BLaER1 treated with 17β-estradiol and CSF1 and Interleukin-3, amounts not matched to agents 10 nM and 100 nM (cell line): Measurements from ENCODE around the gene TOMM5.

Experiments
- H3K27ac ChIP-seq, 11 experiments: shearing (Covaris generic); formaldehyde crosslinking; 2 replicates each; pipeline ENCODE4 v1.8.1; 2022
- H3K27me3 ChIP-seq, 11 experiments: shearing (Covaris generic); formaldehyde crosslinking; 2 replicates each; pipeline ENCODE4 v1.8.1; 2022
- H3K36me3 ChIP-seq, 11 experiments: shearing (Covaris generic); formaldehyde crosslinking; 2 replicates each; pipeline ENCODE4 v1.8.1; 2022
- H3K4me1 ChIP-seq, 10 experiments: shearing (Covaris generic); formaldehyde crosslinking; 2 replicates each; pipeline ENCODE4 v1.8.1; 2022
- H3K4me2 ChIP-seq, 11 experiments: shearing (Covaris generic); formaldehyde crosslinking; 2 replicates each; pipeline ENCODE4 v1.8.1; 2022
- H3K4me3 ChIP-seq, 10 experiments: shearing (Covaris generic); formaldehyde crosslinking; 2 replicates each; pipeline ENCODE4 v1.8.1; 2022
- H3K9ac ChIP-seq, 11 experiments: shearing (Covaris generic); formaldehyde crosslinking; 2 replicates each; pipeline ENCODE4 v1.8.1; 2022
- H3K9me3 ChIP-seq, 11 experiments: shearing (Covaris generic); formaldehyde crosslinking; replicated peaks in 1 of 11; 2 replicates each; pipeline ENCODE4 v1.8.1; 2022
- H4K20me1 ChIP-seq, 11 experiments: shearing (Covaris generic); formaldehyde crosslinking; 2 replicates each; pipeline ENCODE4 v1.8.1; 2022
- Cebpa-rat ChIP-seq, 11 experiments: shearing (Covaris generic); IDR thresholded peaks; 2 replicates each; pipeline ENCODE4 v1.8.1; 2022

Gene TOMM5

DNA sequence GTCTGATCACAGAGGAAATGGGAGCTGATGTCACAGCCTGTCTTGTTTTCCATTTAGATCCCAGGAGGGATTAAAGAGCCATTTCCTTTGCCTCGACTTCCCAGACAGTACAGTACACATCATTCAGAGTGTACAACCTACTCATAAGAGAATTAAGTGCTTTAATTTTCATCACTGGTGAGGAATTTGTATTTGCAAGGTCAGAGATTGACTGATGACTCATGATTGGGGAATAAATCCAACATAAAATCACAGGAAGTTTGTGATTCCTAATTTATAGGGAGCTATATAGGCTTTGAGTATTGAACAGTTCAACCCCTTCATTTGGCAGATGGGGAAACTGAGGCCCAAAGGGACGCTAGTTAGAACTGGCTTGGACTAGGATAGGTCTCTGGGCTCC, 4.1 kb upstream of the TOMM5 start:
- Histone ChIP-seq H3K4me3 (no peak overlapping the region), H3K27me3 (no peaks in the 10 kb centered on the region), H4K20me1 (peaks cover 0 to 7% (median under 1%) of the 10 kb centered on the region in 11 experiments; a peak in 9 of 22 replicates), H3K27ac (no peak overlapping the region), H3K36me3 (no peaks in the 10 kb centered on the region), H3K4me1 (peaks cover 15 to 24% (median 22%) of the 10 kb centered on the region in 10 experiments), H3K9ac (no peak overlapping the region), H3K9me3 (no peaks in the 10 kb centered on the region), H3K4me2 (no peak overlapping the region)
- no peak for TF ChIP-seq Cebpa-rat (IDR thresholded peaks at IDR 0.05)

DNA sequence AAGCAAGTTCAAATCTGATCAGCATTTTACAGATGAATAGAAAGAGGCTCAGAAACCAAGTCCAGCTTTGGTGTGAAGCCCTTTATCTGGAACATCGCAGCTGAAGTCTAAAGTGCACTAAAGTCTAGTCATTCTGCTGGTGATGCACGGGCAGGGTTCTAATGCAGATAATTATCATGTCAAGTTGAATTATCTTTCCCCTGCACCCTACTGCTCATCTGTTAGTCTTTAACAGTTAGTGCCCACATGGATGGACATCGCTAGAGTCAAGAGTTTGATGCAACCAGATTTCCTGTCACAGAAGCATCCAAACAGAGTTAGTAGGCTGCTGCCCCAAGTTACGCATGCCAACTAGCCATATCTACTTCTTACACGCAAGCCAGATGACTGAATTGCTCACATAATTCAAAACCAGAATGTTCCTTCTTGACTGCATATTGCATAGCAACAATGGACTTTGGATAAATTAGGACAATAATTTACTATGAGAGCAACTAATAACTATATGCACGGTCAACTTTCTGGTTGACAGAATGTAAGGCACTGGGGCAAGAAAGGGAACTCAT, 1.6 kb upstream of the TOMM5 start:
- no peak for TF ChIP-seq Cebpa-rat (IDR thresholded peaks at IDR 0.05)
- H3K27me3 ChIP-seq = no peaks in the 10 kb centered on the region
- peak overlapping the region; percentile 65 to 92 (median 84); a peak in 20 of 22 replicates for H3K4me2 ChIP-seq

DNA sequence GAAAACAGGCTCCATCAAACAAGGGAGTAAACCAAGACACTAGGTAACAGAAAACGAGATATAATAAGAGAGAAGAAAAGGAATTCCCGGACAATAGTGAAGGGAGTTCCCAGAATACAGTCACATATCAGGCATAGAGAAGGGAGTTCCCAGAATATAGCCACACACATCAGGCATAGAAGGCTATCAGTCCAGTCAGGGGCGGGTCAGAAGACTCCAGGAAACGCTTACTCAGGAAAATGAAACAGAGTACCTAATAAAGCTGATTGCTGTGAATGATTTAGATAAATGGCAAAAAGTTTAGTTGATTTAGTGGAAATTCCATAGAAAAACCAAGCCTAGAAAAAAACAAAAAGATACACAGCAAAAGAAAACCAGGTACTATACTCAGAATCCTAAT, 4.9 kb downstream of the TOMM5 start:
- no peak overlapping the region for H3K27ac ChIP-seq
- H3K27me3 ChIP-seq = no peaks in the 10 kb centered on the region
- H3K9me3 ChIP-seq = no peaks in the 10 kb centered on the region
- no peak overlapping the region for H3K4me2 ChIP-seq
- H3K9ac ChIP-seq = no peak overlapping the region
- H3K4me1 ChIP-seq = peaks cover 19 to 25% (median 22%) of the 10 kb centered on the region in 10 experiments
- H3K4me3 ChIP-seq = no peak overlapping the region
- H4K20me1 ChIP-seq = peaks cover 11 to 97% (median 90%) of the 10 kb centered on the region in 11 experiments; a peak in 21 of 22 replicates
- H3K36me3 ChIP-seq = peaks cover 63 to 88% (median 79%) of the 10 kb centered on the region in 11 experiments
- TF ChIP-seq Cebpa-rat (IDR thresholded peaks at IDR 0.05) = no peak

More for the DNA sequence above, 1.6 kb upstream of the TOMM5 start:
- H4K20me1 ChIP-seq = peaks cover 11 to 33% (median 26%) of the 10 kb centered on the region in 11 experiments; a peak in 21 of 22 replicates
- no peak overlapping the region for H3K27ac ChIP-seq
- H3K9me3 ChIP-seq = no peaks in the 10 kb centered on the region
- H3K4me3 ChIP-seq = peak overlapping the region in 2 of 10 experiments; percentile 47 to 51; a peak in 2 of 20 replicates
- peak overlapping the region in 3 of 11 experiments; percentile 55 to 99 (median 67); a peak in 1 of 22 replicates for H3K9ac ChIP-seq
- H3K4me1 ChIP-seq = peaks cover 36 to 46% (median 43%) of the 10 kb centered on the region in 10 experiments
- peaks cover 1 to 24% (median 14%) of the 10 kb centered on the region in 11 experiments; a peak in 18 of 22 replicates for H3K36me3 ChIP-seq

DNA sequence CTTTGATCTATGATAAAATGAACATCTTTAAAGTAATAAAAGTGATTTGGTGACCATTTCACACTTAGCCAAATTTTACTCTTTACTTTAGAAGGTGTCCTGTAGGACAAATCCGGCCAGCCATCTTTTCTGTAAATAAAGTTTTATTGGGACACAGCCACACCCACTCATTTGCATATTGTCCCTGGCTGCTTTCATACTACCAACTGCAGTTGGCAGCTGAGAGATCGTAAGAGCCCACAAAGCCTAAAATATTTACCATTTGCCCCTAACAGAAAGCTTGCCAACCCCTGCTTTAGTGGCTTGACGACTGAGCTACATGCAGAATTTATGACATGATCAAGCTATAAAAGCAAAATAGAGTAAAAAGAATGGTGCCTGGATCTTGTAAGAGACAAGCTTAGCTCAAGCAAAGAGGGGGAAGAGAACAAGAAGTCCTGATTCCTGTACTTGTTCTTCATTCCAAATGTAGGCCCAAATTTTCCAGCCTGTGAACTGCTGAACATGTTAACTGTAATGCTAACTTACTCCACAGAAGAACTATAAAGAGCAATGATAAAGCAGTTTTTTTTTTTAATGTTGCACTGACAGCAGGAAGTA, 8.8 kb downstream of the TOMM5 start:
- Histone ChIP-seq H3K36me3 (peaks cover 76 to 100% (median 98%) of the 10 kb centered on the region in 11 experiments), H3K9ac (peak overlapping the region in 1 of 11 experiments; percentile 3; a peak in 1 of 22 replicates), H3K4me2 (no peak overlapping the region), H3K4me3 (no peak overlapping the region), H3K27me3 (no peaks in the 10 kb centered on the region), H3K27ac (no peak overlapping the region), H3K9me3 (no peaks in the 10 kb centered on the region), H4K20me1 (peaks cover 0 to 100% (median 99%) of the 10 kb centered on the region in 11 experiments; a peak in 20 of 22 replicates), H3K4me1 (no peaks in the 10 kb centered on the region)
- no peak for TF ChIP-seq Cebpa-rat (IDR thresholded peaks at IDR 0.05)

DNA sequence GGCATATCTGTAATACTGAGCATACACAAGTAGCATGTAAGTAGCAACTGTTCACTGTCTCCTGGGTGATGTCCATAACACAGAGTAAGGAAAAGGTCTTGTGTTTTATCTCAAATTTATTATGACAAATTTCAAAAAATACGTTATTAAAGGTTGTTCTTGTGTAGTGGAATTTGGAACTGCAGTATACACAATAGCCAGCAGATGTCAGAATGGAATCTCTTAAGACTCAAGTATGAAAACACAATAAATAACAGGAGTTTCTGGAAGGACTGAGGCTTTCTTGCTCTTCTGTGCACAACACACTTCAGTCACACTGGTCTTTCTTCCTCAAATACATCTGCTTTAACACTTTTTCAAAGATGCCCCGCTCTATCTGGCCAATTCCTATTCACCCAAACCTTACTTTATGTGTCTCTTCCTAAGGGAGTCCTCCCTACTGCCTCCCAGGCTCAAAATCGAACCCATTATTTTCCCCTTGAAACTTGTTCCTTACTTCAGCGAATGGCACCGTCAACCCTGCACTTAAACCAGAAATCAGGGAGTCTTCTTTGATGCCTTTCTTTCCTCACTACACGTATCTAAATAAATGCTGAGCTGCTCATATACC, 9.7 kb downstream of the TOMM5 start:
- TF ChIP-seq Cebpa-rat (IDR thresholded peaks at IDR 0.05) = no peak
- no peak overlapping the region for H3K27ac ChIP-seq

DNA sequence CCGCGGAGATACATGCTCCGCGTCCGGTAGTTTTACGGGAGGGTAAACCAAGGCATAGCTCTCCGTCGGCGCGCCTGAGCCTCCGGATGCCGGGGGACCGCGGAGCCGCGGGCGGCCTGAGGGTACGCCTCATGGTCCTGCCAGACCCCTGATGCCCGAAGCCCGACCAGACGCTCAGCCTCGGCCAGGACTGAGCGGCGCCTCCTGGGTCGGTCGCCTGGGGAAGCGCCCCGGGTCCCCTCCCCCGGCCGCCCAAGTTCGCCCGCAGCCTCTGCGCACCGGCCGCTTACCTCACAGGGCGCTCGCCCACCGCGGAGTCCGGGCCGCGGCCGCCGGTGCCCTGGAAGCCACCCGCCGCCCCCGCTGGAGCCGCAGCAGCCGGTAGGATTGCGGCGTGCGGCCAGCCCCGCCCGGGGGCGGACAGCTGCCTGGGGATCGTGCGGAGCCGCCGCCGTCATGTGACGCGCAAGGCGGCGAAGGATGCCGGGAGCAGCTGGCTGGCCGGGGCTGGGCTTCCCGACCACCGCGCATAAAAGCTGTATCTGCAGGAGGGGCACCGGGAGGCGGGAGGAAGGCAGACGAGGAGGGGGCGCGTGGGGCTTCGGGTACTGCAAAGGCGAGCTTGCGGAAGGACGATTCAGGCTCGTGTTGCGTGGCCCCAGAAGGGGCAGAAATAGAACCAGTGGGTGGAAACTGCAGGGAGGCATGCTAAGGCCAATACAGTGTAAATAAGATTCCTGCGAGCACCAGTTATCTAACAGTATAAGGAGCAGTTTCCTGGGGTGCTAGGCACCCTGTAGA, 16.3 kb downstream of the TOMM5 start, which contains the start of gene FBXO10:
TSS of gene FBXO10 (minus strand) at position 460 of the 801 bp plus-strand sequence. CDS start 34,612 bp downstream, outside the sequence.
- peaks cover 7 to 48% (median 33%) of the 10 kb centered on the region in 11 experiments; a peak in 21 of 22 replicates for H3K36me3 ChIP-seq
- peak within 1 kb of the TSS; percentile 49 to 83 (median 70); a peak in 21 of 22 replicates for H3K27ac ChIP-seq
- H3K9me3 ChIP-seq = no peaks in the 10 kb centered on the region
- peak within 1 kb of the TSS; percentile 83 to 99 (median 96) for H3K4me2 ChIP-seq
- peaks cover 17 to 34% (median 26%) of the 10 kb centered on the region in 10 experiments for H3K4me1 ChIP-seq
- H4K20me1 ChIP-seq = peaks cover 0 to 92% (median 65%) of the 10 kb centered on the region in 11 experiments; a peak in 18 of 22 replicates
- H3K27me3 ChIP-seq = peaks cover 0 to 4% (median 0%) of the 10 kb centered on the region in 11 experiments; a peak in 4 of 22 replicates
- TF ChIP-seq Cebpa-rat (IDR thresholded peaks at IDR 0.05) = no peak
- H3K4me3 ChIP-seq = peak within 1 kb of the TSS; percentile 70 to 83 (median 73)
- H3K9ac ChIP-seq = peak within 1 kb of the TSS; percentile 72 to 87 (median 82)

More for the DNA sequence above, 9.7 kb downstream of the TOMM5 start:
- peaks cover 67 to 100% (median 94%) of the 10 kb centered on the region in 11 experiments for H3K36me3 ChIP-seq
- no peak overlapping the region for H3K4me3 ChIP-seq
- no peak overlapping the region for H3K9ac ChIP-seq
- H3K9me3 ChIP-seq = no peaks in the 10 kb centered on the region
- H3K27me3 ChIP-seq = no peaks in the 10 kb centered on the region
- H4K20me1 ChIP-seq = peaks cover 0 to 100% (median 98%) of the 10 kb centered on the region in 11 experiments; a peak in 20 of 22 replicates
- H3K4me2 ChIP-seq = no peak overlapping the region
- H3K4me1 ChIP-seq = peaks cover 0 to 3% (median 0%) of the 10 kb centered on the region in 10 experiments; a peak in 5 of 20 replicates

DNA sequence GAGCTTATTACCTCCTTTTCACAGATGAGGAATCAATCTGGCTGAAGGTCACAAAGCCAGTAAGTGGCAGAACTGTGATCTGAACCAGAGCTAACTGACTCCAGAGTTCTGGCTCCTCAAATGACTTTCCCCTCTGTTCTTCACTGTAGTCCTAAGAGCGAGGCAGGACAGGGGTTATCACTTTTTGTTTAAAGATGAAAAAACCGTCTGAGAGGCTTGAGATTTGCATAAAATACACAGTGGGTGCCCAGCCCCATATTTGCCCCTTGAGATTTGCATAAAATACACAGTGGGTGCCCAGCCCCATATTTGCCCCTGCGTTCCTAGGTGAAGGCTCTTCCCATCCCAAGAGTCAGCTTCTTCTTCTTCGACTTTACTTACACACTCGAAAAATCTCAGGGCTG, 16.9 kb downstream of the TOMM5 start:
- H3K4me2 ChIP-seq = peak overlapping the region; percentile 83 to 99 (median 96)
- H3K27ac ChIP-seq = peak overlapping the region; percentile 49 to 83 (median 70); a peak in 18 of 22 replicates
- H3K4me1 ChIP-seq = peaks cover 17 to 34% (median 26%) of the 10 kb centered on the region in 10 experiments
- peaks cover 5 to 42% (median 27%) of the 10 kb centered on the region in 11 experiments; a peak in 20 of 22 replicates for H3K36me3 ChIP-seq
- peaks cover 0 to 86% (median 59%) of the 10 kb centered on the region in 11 experiments; a peak in 18 of 22 replicates for H4K20me1 ChIP-seq
- H3K9me3 ChIP-seq = no peaks in the 10 kb centered on the region
- peaks cover 0 to 4% (median 0%) of the 10 kb centered on the region in 11 experiments; a peak in 4 of 22 replicates for H3K27me3 ChIP-seq
- H3K9ac ChIP-seq = peak overlapping the region; percentile 72 to 87 (median 82)
- no peak for TF ChIP-seq Cebpa-rat (IDR thresholded peaks at IDR 0.05)
- peak overlapping the region; percentile 70 to 83 (median 73) for H3K4me3 ChIP-seq

DNA sequence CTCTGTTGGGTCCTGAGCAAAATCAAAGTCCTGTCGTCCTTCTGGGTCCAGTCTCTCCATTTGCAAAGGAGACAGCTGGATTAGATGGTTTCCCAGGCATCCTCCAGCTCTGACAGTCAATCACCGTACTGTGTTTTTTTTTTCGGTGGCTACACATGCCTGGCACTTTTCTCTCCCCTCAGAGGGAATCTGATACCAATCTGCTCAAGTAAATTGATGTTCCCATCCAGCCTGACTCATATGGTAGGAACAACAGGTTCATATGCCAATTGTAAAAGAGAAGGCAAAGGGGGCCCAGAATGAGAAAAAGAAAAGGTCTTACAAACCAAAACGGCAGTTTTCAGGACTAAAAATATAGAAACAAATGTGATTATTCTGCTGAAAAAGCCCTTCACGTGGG, 17.4 kb downstream of the TOMM5 start:
- peaks cover 0 to 37% (median 22%) of the 10 kb centered on the region in 11 experiments; a peak in 17 of 22 replicates for H3K36me3 ChIP-seq
- H3K9ac ChIP-seq = peak overlapping the region in 7 of 11 experiments; percentile 81 to 87 (median 84); a peak in 12 of 22 replicates
- H4K20me1 ChIP-seq = peaks cover 0 to 80% (median 56%) of the 10 kb centered on the region in 11 experiments; a peak in 18 of 22 replicates
- no peak overlapping the region for H3K27ac ChIP-seq
- peaks cover 17 to 34% (median 26%) of the 10 kb centered on the region in 10 experiments for H3K4me1 ChIP-seq
- H3K4me3 ChIP-seq = peak overlapping the region in 6 of 10 experiments; percentile 70 to 83 (median 72); a peak in 8 of 20 replicates
- H3K9me3 ChIP-seq = no peaks in the 10 kb centered on the region
- TF ChIP-seq Cebpa-rat (IDR thresholded peaks at IDR 0.05) = no peak
- peak overlapping the region; percentile 83 to 99 (median 96); a peak in 21 of 22 replicates for H3K4me2 ChIP-seq
- peaks cover 0 to 4% (median 0%) of the 10 kb centered on the region in 11 experiments; a peak in 4 of 22 replicates for H3K27me3 ChIP-seq
